ENCODE data around the gene CD164L2.

CD164L2 gene

DNA sequence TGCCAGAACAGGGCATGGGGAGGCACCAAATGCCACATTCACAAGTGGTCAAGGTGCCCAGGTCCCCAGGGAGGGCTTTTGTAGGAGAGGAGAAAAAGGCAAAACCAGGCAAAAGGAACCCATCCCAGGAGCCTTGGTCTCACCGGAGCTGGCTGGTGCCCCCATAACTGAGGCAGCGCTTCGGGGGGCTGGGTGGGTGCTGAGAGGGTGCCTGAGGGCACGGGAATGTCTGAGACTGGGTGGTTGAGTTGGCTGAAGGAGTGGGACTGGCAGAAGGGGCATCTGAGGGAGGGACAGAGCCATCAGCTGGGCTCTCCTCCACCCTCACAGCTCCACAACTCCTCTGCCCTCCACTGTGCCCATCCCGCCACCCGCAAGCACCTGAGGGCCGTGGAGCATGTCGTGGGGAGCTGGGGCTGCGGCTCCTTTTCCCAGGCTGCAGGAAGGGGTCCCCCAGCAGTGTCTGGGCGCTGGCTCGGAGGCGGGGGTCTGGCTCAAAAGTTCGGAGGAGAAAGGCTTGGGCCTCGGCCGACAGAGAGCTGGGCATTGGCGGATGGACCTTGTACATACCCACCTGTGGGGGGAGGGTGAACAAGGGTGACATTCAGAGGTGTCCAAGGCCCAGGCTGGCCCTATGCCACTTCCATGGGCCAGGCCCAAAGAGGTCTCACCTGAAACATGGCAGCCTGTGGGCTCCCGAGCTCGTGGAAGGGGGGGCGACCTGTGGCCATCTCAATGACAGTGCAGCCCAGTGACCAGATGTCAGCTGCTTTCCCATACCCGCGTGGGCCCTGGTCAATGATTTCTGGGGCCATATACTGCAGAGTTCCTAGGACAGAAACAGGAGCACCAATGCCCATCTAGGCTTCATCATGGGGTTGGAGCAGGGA is 24.9 kb downstream of the CD164L2 start:
- Histone ChIP-seq H3K9ac (ENCODE audit: insufficient read length) (no peak overlapping the region), H3K9me3 (ENCODE audit: low read depth, low read length) (no peaks in the 10 kb centered on the region), H3K27ac (no peak overlapping the region), H3K4me3 (no peak overlapping the region), H3K36me3 (ENCODE audit: insufficient read depth, low read length) (no peaks in the 10 kb centered on the region)
- no peak for DNase-seq (ENCODE audit: low read depth, low spot score)
- TF ChIP-seq FOXP2 (optimal IDR thresholded peaks at IDR 0.05; ENCODE audit: control extremely low read depth, extremely low read length, insufficient read depth) (no peak), POLR2AphosphoS5 (IDR thresholded peaks at IDR 0.05; ENCODE audit: borderline replicate concordance, low read depth, low read length) (no peak), EZH2 (IDR thresholded peaks at IDR 0.05) (no peak)

DNA sequence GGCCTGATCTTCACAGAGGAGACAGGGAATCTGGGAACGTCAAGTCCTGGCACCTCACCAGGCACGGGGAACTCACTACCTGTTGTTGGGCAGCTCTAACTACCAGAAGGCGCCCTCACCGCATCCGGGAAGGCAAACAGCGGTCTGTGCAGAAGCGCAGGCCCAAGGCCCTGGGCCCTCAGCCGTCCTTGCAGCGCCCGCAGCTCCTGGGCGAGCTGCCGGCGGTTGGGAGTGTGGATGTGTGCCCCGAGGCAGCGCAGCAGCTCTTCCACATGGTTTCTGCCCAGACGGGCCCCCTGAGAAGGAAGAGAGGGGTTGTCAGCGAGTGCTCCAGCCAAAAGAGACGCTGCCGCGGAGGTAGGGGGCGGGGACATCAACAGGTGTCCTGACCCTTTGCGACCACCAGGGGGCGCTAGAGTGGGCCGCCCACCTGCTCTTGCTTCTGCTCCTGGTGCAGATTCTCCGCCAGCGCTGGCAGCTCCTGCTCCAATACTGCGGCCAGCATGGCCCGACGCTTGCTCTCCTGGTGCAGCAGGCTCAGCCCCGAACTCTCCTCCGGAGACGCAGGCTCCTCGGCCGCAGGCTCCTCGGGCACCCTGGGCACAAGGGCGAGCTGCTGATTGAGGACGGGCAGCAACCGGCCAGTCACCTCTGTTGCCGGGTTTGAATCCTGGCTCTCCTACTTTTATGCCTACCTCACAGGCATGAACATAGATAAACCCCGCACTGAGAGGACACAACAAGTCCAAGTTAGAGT is 25.7 kb downstream of the CD164L2 start:
- Histone ChIP-seq H3K36me3 (ENCODE audit: insufficient read depth, low read length) (no peaks in the 10 kb centered on the region), H3K27ac (no peak overlapping the region), H3K9me3 (ENCODE audit: low read depth, low read length) (no peaks in the 10 kb centered on the region), H3K4me3 (no peak overlapping the region), H3K9ac (ENCODE audit: insufficient read length) (no peak overlapping the region)
- DNase-seq (ENCODE audit: low read depth, low spot score), result no peak
- TF ChIP-seq EZH2 (IDR thresholded peaks at IDR 0.05), result no peak
- TF ChIP-seq FOXP2 (optimal IDR thresholded peaks at IDR 0.05; ENCODE audit: control extremely low read depth, extremely low read length, insufficient read depth), result no peak
- no peak for TF ChIP-seq POLR2AphosphoS5 (IDR thresholded peaks at IDR 0.05; ENCODE audit: borderline replicate concordance, low read depth, low read length)

DNA sequence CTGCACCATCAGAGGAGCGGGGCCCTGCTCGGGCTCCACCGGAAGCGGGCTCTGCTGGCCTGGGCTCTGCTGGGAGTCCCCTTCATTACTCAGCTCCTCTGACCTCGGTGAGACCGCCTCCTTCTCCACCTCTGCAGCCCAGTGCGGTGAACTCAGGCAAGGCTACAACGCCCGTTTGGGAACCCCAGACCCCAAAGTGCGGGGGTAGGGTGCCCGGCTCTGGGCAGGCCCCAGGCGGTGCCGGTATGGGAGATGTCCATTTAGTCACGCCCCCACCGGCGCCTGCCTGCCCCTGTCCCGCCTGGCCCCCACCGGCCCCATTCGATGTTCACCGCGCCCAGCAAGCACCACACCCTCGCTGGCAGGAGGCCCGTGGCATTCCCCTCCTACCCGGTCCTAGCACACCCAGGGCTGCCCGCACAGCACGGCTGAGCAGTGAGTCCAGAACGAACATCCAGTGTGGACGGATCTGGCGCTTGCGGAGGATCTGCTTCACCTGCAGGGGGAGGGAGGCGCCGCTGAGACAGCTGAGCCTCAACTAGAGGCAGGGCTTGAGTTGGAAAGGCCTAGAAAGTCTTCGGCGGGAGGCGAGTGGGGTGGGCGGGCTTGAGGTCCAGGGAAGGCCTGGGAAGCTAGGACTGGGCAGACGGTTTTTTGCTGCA is 26.4 kb downstream of the CD164L2 start:
- no peak for DNase-seq (ENCODE audit: low read depth, low spot score)
- TF ChIP-seq POLR2AphosphoS5 (IDR thresholded peaks at IDR 0.05; ENCODE audit: borderline replicate concordance, low read depth, low read length) (no peak), EZH2 (IDR thresholded peaks at IDR 0.05) (no peak), FOXP2 (optimal IDR thresholded peaks at IDR 0.05; ENCODE audit: control extremely low read depth, extremely low read length, insufficient read depth) (no peak)
- no peaks in the 10 kb centered on the region for H3K9me3 ChIP-seq (ENCODE audit: low read depth, low read length)
- H3K36me3 ChIP-seq (ENCODE audit: insufficient read depth, low read length), result no peaks in the 10 kb centered on the region
- no peak overlapping the region for H3K4me3 ChIP-seq
- no peak overlapping the region for H3K27ac ChIP-seq
- no peak overlapping the region for H3K9ac ChIP-seq (ENCODE audit: insufficient read length)

DNA sequence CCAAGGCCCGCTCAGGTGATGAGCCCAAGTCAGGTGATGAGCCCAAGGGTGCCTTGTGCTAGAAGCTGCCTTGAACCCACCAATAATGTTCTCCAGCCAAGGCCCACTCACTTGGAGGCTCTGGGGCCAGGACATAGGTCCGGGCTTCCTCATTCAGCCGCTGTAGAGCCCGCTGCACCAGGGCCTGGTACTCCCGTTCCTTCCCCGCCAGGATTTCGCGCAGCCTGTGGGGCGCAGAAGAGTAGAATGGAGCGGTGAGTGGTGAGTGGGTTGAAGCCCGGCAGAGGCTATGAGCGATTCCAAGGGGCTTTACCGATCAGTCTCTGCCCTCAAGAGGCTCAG is 26.9 kb downstream of the CD164L2 start:
- no peak overlapping the region for H3K27ac ChIP-seq
- no peak for TF ChIP-seq FOXP2 (optimal IDR thresholded peaks at IDR 0.05; ENCODE audit: control extremely low read depth, extremely low read length, insufficient read depth)
- TF ChIP-seq POLR2AphosphoS5 (IDR thresholded peaks at IDR 0.05; ENCODE audit: borderline replicate concordance, low read depth, low read length), result no peak
- no peak overlapping the region for H3K4me3 ChIP-seq

DNA sequence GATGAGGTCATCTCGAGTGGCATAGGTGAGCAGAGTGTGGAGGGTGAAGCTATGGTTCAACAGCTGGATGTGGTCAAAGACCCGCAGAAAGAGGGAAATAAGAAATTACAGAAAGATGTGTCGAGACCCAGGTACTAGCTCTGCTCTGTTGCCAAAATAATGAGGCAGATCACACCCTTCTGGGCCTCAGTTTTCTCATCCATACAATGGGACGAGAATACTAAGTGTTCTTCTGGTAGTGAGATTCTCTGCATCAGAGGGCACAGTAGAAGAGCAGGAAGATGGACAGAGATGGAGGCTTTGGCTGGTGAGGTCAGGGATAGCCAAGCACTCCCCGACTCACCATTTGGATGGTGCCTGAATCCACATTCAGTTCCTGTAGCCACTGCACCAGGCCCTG is 27.4 kb downstream of the CD164L2 start:
- no peak overlapping the region for H3K4me3 ChIP-seq
- no peaks in the 10 kb centered on the region for H3K36me3 ChIP-seq (ENCODE audit: insufficient read depth, low read length)
- no peak for DNase-seq (ENCODE audit: low read depth, low spot score)
- no peak for TF ChIP-seq EZH2 (IDR thresholded peaks at IDR 0.05)
- no peak for TF ChIP-seq FOXP2 (optimal IDR thresholded peaks at IDR 0.05; ENCODE audit: control extremely low read depth, extremely low read length, insufficient read depth)
- TF ChIP-seq POLR2AphosphoS5 (IDR thresholded peaks at IDR 0.05; ENCODE audit: borderline replicate concordance, low read depth, low read length), result no peak
- no peak overlapping the region for H3K9ac ChIP-seq (ENCODE audit: insufficient read length)
- H3K27ac ChIP-seq, result no peak overlapping the region
- no peaks in the 10 kb centered on the region for H3K9me3 ChIP-seq (ENCODE audit: low read depth, low read length)

More for the DNA sequence above, 26.9 kb downstream of the CD164L2 start:
- no peaks in the 10 kb centered on the region for H3K36me3 ChIP-seq (ENCODE audit: insufficient read depth, low read length)
- H3K9ac ChIP-seq (ENCODE audit: insufficient read length), result no peak overlapping the region
- no peak for DNase-seq (ENCODE audit: low read depth, low spot score)
- no peaks in the 10 kb centered on the region for H3K9me3 ChIP-seq (ENCODE audit: low read depth, low read length)

DNA sequence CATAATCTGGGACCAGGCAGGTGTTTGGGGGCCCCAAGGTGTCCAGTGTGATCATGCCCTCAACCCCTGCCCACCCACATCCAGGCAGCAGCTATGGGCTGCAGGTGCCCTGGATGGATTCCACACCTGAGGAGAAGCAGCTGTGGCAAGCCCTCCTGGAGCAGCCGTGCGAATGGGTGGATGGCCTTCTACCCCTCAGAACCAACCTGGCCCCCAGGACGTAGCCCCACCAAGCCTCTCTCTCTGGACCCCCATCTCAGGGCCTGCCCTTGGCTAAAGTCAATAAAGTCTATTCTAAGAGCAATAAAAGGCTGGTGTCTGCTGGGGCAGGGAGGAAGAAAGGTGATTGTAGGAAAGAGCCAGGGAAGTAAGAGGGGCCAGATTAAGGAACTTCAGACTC is 29.5 kb downstream of the CD164L2 start:
- Histone ChIP-seq H3K9me3 (ENCODE audit: low read depth, low read length) (no peaks in the 10 kb centered on the region), H3K27ac (no peak overlapping the region), H3K9ac (ENCODE audit: insufficient read length) (no peak overlapping the region), H3K4me3 (no peak overlapping the region), H3K36me3 (ENCODE audit: insufficient read depth, low read length) (no peaks in the 10 kb centered on the region)
- no peak for DNase-seq (ENCODE audit: low read depth, low spot score)
- TF ChIP-seq POLR2AphosphoS5 (IDR thresholded peaks at IDR 0.05; ENCODE audit: borderline replicate concordance, low read depth, low read length) (no peak), FOXP2 (optimal IDR thresholded peaks at IDR 0.05; ENCODE audit: control extremely low read depth, extremely low read length, insufficient read depth) (no peak), EZH2 (IDR thresholded peaks at IDR 0.05) (no peak)

DNA sequence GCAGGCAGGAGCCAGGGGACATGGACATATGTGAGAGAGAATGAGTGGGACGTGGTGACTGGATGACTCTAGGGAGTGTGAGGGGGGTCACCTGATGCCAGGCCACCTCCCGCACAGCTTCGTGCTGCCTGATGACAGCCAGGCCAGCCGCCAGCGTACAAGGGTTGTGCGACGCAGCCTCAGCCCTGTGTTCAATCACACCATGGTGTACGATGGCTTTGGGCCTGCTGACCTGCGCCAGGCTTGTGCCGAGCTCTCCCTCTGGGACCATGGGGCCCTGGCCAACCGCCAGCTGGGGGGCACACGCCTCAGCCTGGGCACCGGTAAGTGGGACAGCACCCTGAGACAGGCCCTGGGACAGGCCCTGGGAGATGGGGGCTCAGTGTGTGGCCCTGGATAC is 30.0 kb downstream of the CD164L2 start:
- H3K36me3 ChIP-seq (ENCODE audit: insufficient read depth, low read length), result no peaks in the 10 kb centered on the region

DNA sequence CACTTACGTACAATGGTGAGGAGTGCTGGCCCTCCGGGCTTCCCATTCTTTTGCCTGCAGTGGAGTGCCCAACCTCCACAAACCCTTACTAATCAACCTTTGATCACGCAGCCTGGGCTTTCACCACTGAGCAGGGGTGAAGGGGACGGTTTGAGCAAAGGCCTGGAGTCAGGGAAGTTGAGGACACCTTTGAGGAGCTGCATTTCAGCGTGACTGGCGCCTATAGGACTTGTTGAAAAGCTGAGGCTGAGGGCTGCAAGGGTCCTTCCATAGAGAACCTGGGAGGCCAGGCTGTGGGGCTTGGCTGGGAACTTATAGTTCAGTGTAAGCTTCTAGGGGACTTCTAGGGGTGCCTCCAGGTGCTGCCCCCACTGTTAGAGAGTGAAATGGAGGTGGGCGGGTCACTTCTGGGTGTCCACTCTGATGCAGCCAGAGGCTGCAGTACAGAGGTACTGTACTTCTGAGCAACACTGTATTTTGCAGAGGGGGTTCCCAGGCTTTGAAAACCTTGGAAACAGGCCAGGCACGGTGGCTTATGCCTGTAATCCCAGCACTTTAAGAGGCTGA is 31.5 kb downstream of the CD164L2 start:
- no peak overlapping the region for H3K4me3 ChIP-seq
- TF ChIP-seq POLR2AphosphoS5 (IDR thresholded peaks at IDR 0.05; ENCODE audit: borderline replicate concordance, low read depth, low read length) (no peak), FOXP2 (optimal IDR thresholded peaks at IDR 0.05; ENCODE audit: control extremely low read depth, extremely low read length, insufficient read depth) (no peak), EZH2 (IDR thresholded peaks at IDR 0.05) (no peak)
- no peak overlapping the region for H3K9ac ChIP-seq (ENCODE audit: insufficient read length)
- H3K27ac ChIP-seq, result no peak overlapping the region
- DNase-seq (ENCODE audit: low read depth, low spot score), result no peak
- H3K36me3 ChIP-seq (ENCODE audit: insufficient read depth, low read length), result no peaks in the 10 kb centered on the region
- no peaks in the 10 kb centered on the region for H3K9me3 ChIP-seq (ENCODE audit: low read depth, low read length)

More for the DNA sequence above, 30.0 kb downstream of the CD164L2 start:
- TF ChIP-seq FOXP2 (optimal IDR thresholded peaks at IDR 0.05; ENCODE audit: control extremely low read depth, extremely low read length, insufficient read depth) (no peak), EZH2 (IDR thresholded peaks at IDR 0.05) (no peak), POLR2AphosphoS5 (IDR thresholded peaks at IDR 0.05; ENCODE audit: borderline replicate concordance, low read depth, low read length) (no peak)
- DNase-seq (ENCODE audit: low read depth, low spot score), result no peak
- Histone ChIP-seq H3K27ac (no peak overlapping the region), H3K4me3 (no peak overlapping the region), H3K9ac (ENCODE audit: insufficient read length) (no peak overlapping the region), H3K9me3 (ENCODE audit: low read depth, low read length) (no peaks in the 10 kb centered on the region)
